GM13976 (cell line): ENCODE results near the gene CAPN1.

Experiments used
- DNase-seq: peaks from one replicate; pipeline ENCODE4 v3.0.0; 2012; ENCODE audit warnings: low spot score
- CTCF ChIP-seq: IDR thresholded peaks from 2 replicates; pipeline ENCODE4 v1.5.1; 2012; ENCODE audit warnings: borderline replicate concordance, mild to moderate bottlenecking; ENCODE audit not compliant: insufficient read depth; ENCODE audit errors: extremely low read depth, missing control alignments, control extremely low read depth
- in situ Hi-C: fragments of 300-500 bp; cut with MboI; formaldehyde crosslinking; loops from one replicate; pipeline ENCODE4 v1.12.0; 2022; ENCODE audit warnings: low sequenced_read_pairs, mixed read lengths, inconsistent platforms; ENCODE audit not compliant: unreplicated experiment

The CAPN1 gene

GRCh38 chr11:65194564-65194963 is 12.8 kb downstream of the CAPN1 start:
- DNase-seq: no peak
- in situ Hi-C loops: no loop called here
- no peak for TF ChIP-seq CTCF

GRCh38 chr11:65204143-65204542 is 22.4 kb downstream of the CAPN1 start:
- in situ Hi-C loops: no loop called here
- no peak for DNase-seq
- no peak for TF ChIP-seq CTCF

GRCh38 chr11:65204646-65205601 is 23.2 kb downstream of the CAPN1 start:
- TF ChIP-seq CTCF: peak; percentile 69
- in situ Hi-C loops: no loop called here
- DNase-seq: peak; percentile 90

GRCh38 chr11:65205602-65205967 is 23.9 kb downstream of the CAPN1 start:
- in situ Hi-C loops: no loop called here
- no peak for DNase-seq

GRCh38 chr11:65206441-65206841 is 24.7 kb downstream of the CAPN1 start:
- TF ChIP-seq CTCF: no peak
- DNase-seq: no peak
- in situ Hi-C loops: no loop called here

More at GRCh38 chr11:65205602-65205967, 23.9 kb downstream of the CAPN1 start:
- no peak for TF ChIP-seq CTCF

GRCh38 chr11:65206901-65207300 is 25.2 kb downstream of the CAPN1 start:
- no peak for TF ChIP-seq CTCF
- DNase-seq: no peak
- in situ Hi-C loops: no loop called here
